AG08395 (cell line): Measurements from ENCODE around the gene DNAJC18.
"Not testable (repeated sequence)": the region's sequence is repeated elsewhere in the genome, so short reads cannot be mapped to it uniquely, and the experiment has no call there.

Experiments
- DNase-seq: peaks from one replicate; pipeline ENCODE4 v3.0.0; 2012; ENCODE audit warnings: mixed read lengths, low spot score

Gene DNAJC18

GRCh38 chr5:139426203-139426885, 13.0 kb downstream of the DNAJC18 start:
- DNase-seq = peak; percentile 79

DNA sequence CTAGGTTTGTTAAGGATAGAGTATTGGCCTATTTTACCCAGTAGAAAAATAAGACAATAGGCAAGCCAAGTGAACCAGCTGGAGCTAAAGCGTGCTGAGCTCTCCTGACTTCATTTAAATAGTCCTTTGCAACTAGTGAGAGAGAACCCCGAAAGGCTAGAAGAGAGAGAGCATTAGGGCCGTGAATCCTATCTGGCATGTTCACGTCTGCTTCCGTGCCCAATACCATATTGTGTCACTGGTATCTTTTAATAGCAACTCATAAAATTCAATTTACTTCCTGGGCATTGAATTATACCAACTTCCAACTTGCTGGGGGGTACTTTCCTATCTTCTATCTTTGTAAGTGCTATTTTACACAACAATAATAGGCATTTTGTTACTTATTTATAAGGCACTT, 13.8 kb downstream of the DNAJC18 start:
- DNase-seq = no peak

- DNase-seq = peak; percentile 82
Observed at GRCh38 chr5:139422307-139422893, 16.9 kb downstream of the DNAJC18 start.

DNA sequence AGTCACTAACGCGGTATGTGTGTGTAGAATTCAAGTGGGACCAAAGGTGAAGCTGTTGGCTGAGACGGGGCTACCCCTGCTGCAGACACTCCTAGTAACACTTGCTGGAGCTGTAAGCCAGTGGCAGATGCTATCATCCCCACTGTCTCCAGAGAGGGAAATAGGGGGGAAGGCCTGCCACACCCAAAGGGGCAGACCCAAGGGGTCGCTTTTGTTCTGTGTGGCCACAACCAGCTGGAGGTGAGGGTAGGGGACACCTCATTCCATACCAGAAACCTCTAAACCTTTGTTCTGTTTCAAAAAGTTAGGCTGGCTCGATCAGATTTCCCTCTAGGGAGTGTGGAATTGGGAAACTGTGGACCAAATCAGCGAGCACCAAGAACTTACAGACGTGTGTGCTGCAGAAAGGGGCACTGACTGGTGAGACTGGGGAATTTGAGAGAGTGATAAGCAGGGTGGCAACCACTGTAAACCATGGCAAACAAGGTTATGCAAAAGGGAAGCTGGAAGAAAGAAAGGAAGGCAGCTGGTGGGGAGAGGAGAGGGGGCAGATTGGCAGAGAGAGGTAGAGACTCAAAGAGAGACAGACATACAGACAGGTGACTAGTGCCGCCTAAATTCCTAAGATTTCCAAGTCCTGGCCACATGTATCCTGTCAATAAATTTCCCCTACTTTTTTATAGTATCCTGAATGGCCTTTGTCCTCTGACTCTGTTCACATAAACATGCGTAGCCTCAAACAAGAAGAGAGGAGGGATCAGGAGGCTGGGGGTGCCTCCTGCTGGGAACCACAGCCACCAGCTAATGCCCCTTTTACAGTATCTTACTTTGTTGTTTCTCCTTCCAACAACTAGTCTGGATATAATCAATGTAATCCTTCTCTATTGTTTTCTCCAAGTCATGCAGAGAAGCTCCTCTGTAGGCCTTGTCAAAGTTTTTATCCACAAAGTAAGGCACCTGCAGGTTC, 19.8 kb downstream of the DNAJC18 start:
- DNase-seq = no peak

DNA sequence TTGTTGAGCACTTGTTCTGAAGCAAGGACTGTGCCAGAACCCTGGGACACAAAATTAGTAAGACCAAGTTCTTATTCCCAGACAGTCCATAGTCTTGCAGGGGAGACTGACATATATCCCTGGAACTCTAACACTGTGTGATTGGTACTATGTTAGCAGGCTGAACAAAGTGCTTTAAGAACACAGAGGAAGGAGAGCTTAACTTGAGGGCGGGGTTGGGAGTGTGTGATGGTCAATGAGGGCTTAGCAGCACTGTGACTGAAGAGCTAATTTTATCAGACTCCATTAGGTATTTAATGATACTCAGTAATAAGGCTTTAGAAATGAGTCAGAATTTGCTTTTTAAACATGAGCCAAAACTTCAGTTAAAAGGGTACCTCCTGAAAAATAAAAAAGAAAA, 20.5 kb downstream of the DNAJC18 start:
- no peak for DNase-seq

- no peak for DNase-seq
Observed at GRCh38 chr5:139417214-139417613, 22.1 kb downstream of the DNAJC18 start.

- DNase-seq = no peak
Observed at GRCh38 chr5:139416651-139417050, 22.7 kb downstream of the DNAJC18 start.

GRCh38 chr5:139415869-139416268, 23.5 kb downstream of the DNAJC18 start:
- no peak for DNase-seq

GRCh38 chr5:139415221-139415861, 24.0 kb downstream of the DNAJC18 start:
- no peak for DNase-seq

GRCh38 chr5:139414581-139415130, 24.7 kb downstream of the DNAJC18 start:
- no peak for DNase-seq

DNA sequence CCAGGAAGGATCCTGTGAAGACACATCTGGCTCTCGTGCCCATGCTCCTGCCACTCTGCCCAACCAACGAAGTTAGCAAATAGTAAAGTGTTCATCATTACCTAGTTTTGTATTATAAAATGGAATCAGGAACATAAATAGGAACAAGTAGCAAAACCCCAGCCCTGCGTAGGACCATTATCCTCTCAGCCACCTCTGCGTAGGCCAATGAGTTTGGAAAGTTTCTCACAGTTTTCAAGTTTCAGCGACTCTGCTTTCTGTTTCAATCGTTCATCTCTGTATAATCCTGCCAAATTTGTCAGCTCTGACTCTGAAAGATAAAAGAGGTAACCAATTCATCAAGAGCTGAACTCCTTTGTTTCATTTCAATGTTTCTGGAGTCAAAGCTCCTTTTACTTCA, 25.4 kb downstream of the DNAJC18 start:
- no peak for DNase-seq

DNA sequence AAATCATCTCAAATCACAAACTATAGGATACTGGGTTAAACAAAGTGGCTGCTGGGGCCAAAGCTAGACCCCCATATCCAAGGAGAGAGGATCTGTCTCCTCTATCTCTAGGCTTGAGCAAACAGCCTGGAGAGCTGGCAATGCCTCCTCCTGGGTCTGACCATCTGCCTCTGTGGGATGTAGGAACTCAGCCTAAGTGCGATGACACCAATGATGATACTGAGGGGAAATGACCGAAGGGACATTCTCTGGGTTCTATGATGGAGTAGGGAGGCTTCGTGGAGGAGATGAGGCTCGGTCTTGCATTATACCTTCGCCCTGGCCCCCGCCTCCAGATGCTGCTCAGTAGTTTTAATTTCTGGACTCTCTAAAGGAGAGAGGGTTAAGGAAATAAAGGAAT, 26.2 kb downstream of the DNAJC18 start:
- no peak for DNase-seq

- DNase-seq = peak; percentile 39
Observed at GRCh38 chr5:139410993-139411828, 28.1 kb downstream of the DNAJC18 start.

GRCh38 chr5:139410121-139410992, 29.0 kb downstream of the DNAJC18 start:
- peak; percentile 28 for DNase-seq

DNA sequence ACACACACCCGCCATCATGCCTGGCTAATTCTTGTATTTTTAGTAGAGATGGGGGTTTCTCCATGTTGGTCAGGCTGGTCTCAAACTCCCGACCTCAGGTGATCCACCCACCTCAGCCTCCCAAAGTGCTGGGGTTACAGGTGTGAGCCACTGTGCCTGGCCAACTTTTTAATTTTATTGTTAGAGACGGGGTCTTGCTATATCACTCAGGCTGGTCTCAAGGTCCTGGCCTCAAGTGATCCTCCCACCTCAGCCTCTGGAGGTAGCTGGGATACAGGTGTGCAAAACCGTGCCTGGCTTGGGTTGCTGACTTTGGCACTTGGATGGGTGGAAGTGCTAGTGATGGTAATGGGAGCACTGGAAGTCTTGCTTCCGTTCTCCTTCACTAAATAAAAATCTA, 30.2 kb downstream of the DNAJC18 start:
- not testable (repeated sequence) for DNase-seq

GRCh38 chr5:139408191-139408590, 31.1 kb downstream of the DNAJC18 start:
- DNase-seq = no peak

DNA sequence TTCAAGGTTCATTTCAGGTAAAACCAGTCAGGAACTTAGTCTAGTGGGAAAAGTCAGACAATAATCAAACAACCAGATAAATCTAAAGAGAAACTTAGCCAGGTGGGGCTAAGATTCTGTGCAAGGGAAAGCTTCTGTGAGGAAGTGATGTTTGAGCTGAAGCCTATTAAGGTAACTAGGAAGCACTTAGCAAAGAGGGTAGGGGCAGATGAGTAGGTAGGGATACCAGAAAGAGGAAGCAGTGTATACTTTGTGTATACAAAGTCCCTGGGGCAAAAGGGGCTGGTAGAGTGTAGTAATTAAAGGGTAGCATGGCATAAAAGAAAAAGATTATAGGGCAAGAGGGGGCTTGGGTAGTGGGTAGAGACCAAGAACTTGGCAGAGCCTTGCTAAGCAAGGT, 31.8 kb downstream of the DNAJC18 start:
- no peak for DNase-seq

DNA sequence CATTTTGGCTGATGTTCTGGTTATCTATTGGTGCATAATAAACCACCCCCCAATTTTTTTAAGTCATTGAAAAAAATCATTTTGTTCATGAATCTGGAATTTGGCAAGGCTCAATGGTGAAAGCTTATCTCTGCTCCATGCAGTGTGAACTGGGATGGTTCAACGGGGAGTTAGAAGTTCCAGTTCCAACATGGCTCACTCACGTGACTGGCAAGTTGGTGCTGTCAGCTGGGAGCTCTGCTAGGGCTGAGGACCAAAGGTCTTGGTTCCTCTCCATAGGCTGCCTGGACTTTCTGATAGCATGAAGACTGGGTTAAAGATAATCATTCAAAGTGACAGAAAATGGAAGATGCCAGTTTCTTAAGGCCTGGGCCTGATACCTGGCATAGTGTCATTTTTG, 32.4 kb downstream of the DNAJC18 start:
- no peak for DNase-seq

GRCh38 chr5:139404484-139404840, 34.9 kb downstream of the DNAJC18 start:
- DNase-seq = no peak

DNA sequence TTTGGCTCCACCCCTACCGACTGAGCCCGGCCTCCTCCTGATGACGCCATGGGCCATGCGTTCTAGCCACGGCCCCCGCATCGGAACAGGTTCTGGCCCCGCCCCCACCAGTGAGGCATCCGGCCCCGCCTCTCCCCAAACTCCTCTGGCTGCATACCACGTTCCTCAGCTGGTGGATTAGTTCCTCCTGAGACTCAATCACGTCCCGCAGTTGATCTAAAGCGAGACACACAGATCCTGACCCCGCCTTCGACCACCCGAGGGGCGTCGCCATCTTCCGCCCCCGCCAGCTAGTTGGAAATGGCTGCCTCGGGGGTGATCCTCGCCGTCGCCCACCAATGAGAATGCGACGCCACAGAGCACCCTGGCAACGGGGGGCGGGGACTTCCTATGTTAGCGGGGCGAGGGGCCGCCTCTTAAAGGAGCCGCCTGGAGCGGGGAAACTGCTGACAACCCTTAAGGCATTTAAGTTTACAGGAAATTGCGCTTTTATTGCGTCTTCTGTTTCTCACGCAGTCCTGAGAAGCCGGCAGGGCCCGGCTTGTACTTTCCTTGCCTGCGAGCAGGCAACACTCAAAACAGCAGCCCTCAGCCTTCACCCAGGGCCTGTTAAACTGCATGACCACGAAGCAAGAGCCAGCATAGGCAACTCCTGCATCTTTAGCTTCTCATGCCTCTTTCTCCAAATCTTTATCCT, 35.4 kb downstream of the DNAJC18 start, which contains the start of gene SPATA24:
Gene SPATA24 (minus strand): TSS at position 303 of the 697 bp plus-strand sequence. CDS start 29 bp downstream, at position 274.
- DNase-seq = peak; percentile 98
